ENCODE results near the gene THAP3.
A peak's percentile ranks its signal among the peaks of the same experiment; 100 is the strongest.

DNA sequence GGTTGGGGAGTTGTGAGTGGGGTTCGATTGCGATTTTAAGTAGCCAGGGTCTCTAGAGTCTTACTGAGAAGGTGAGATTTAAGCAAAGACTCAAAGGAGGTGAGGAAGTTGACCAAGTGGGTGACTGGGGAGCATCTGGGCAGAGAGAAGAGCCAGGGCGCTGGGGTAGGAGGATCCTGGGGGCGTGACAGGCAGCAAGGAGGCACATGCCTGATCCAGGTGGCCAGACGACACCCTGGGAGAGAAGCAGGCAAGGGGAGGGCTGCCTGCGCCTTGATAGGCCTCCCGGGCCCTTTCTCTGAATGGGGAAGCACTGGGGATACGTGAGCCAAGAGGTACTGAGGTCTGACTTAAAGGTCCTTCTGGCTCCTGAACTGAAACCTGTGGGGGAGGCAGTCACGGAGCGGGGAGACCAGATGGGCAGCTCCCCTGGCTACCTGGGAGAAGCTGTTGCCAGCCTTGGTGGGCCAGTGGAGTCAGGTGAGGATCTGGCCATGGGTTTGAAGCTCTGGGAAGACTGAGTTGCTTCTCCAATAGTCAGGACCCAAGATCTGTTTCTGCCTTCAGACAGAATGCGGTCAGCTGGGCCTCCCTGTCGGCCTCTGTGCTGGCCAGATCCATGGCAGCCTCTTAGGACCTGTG, 39.5 kb upstream of the THAP3 start:
- TF ChIP-seq, protein P1, sequence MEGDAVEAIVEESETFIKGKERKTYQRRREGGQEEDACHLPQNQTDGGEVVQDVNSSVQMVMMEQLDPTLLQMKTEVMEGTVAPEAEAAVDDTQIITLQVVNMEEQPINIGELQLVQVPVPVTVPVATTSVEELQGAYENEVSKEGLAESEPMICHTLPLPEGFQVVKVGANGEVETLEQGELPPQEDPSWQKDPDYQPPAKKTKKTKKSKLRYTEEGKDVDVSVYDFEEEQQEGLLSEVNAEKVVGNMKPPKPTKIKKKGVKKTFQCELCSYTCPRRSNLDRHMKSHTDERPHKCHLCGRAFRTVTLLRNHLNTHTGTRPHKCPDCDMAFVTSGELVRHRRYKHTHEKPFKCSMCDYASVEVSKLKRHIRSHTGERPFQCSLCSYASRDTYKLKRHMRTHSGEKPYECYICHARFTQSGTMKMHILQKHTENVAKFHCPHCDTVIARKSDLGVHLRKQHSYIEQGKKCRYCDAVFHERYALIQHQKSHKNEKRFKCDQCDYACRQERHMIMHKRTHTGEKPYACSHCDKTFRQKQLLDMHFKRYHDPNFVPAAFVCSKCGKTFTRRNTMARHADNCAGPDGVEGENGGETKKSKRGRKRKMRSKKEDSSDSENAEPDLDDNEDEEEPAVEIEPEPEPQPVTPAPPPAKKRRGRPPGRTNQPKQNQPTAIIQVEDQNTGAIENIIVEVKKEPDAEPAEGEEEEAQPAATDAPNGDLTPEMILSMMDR (IDR thresholded peaks at IDR 0.05): no peak
- no peak for TF ChIP-seq POLR2A (IDR thresholded peaks at IDR 0.05)
- peak in 1 of 4 donors; percentile 6 for TF ChIP-seq POLR2AphosphoS5 (IDR thresholded peaks at IDR 0.05)
